ENCODE data around the gene DCP1B. TPM values are rescaled to one million over a fixed set of nuclear protein-coding genes. Genes with fewer than 3 reads are reported as not detected.

Gene DCP1B
- polyA plus RNA-seq, 2 of the 4 experiments (the other 2 are of a cell fraction), result 7.7 to 19.2 TPM

GRCh38 chr12:2013086-2013485, 8.8 kb upstream of the DCP1B start:
- TF ChIP-seq CBX2 (IDR thresholded peaks at IDR 0.05; ENCODE audit: borderline replicate concordance, low read depth) (no peak), SMC3 (IDR thresholded peaks at IDR 0.05) (no peak), NFE2L2 (conservative IDR thresholded peaks at IDR 0.05; ENCODE audit: low read length) (no peak), ATOH8 (CRISPR knock-in tag; IDR thresholded peaks at IDR 0.05; ENCODE audit: low read depth) (no peak)
- no peak for DNase-seq (ENCODE audit: low read depth in 1 of 2, low spot score in 1 of 2)
- Histone ChIP-seq H3K9me3 (no peaks in the 10 kb centered on the region), H3K27ac (no peak overlapping the region), H3K4me2 (no peak overlapping the region), H3K4me1 (no peaks in the 10 kb centered on the region), H3K4me3 (no peak overlapping the region)
- POLR2A ChIA-PET, result no interaction called here
- no peak for FAIRE-seq
- 73% methylated on average over 3 of the region's 3 CpGs for whole genome bisulfite sequencing (ENCODE audit: missing lambda C conversion rate)
- CTCF ChIA-PET, result interaction anchor here (1.2 to 1.5 kb wide), 2 partner anchors 34 to 222 kb away, joined by 3 read pairs; no protein-coding TSS in a partner anchor
- ATAC-seq, result no peak

- Histone ChIP-seq H3K9me3 (no peaks in the 10 kb centered on the region), H3K4me3 (no peak overlapping the region), H3K4me2 (no peak overlapping the region), H3K4me1 (no peaks in the 10 kb centered on the region), H3K27ac (no peak overlapping the region)
- no peak for ATAC-seq
- no peak for TF ChIP-seq KDM1A (IDR thresholded peaks at IDR 0.05; ENCODE audit: low read depth)
- TF ChIP-seq JUNB (IDR thresholded peaks at IDR 0.05), result no peak
- ChIA-PET CTCF (interaction anchor here (1.2 to 2.3 kb wide), 4 partner anchors 11 to 221 kb away, joined by 3 to 10 read pairs (median 3); no protein-coding TSS in a partner anchor), POLR2A (no interaction called here)
- WGBS (ENCODE audit: missing lambda C conversion rate), result 50% methylated on average over 7 of the region's 7 CpGs
- no peak for FAIRE-seq
- no peak for DNase-seq (ENCODE audit: low read depth in 1 of 2, low spot score in 1 of 2)
Measured at GRCh38 chr12:2011643-2012607, 7.7 kb upstream of the DCP1B start.

- DNase-seq (ENCODE audit: low read depth in 1 of 2, low spot score in 1 of 2) (no peak), FAIRE-seq (no peak), ATAC-seq (no peak)
- H3K27ac ChIP-seq, result no peak overlapping the region
- POLR2A ChIA-PET, result no interaction called here
- TF ChIP-seq POLR2AphosphoS2 (conservative IDR thresholded peaks at IDR 0.05; ENCODE audit: low read length) (no peak), FOSB (CRISPR knock-in tag; IDR thresholded peaks at IDR 0.05) (no peak), FOSL2 (IDR thresholded peaks at IDR 0.05) (no peak), FOSL2 (CRISPR knock-in tag; IDR thresholded peaks at IDR 0.05) (no peak), EP300 (IDR thresholded peaks at IDR 0.05) (no peak), CHD4 (IDR thresholded peaks at IDR 0.05; ENCODE audit: borderline replicate concordance) (no peak), NR3C1 (IDR thresholded peaks at IDR 0.05) (no peak), HDAC2 (IDR thresholded peaks at IDR 0.05) (no peak), SREBF2 (IDR thresholded peaks at IDR 0.05) (no peak), SMC3 (IDR thresholded peaks at IDR 0.05) (no peak), TP53 (CRISPR knock-in tag; IDR thresholded peaks at IDR 0.05) (no peak), HES2 (IDR thresholded peaks at IDR 0.05) (no peak), USF2 (IDR thresholded peaks at IDR 0.05) (no peak)
- H3K9me3 ChIP-seq, result no peaks in the 10 kb centered on the region
- H3K4me3 ChIP-seq, result no peak overlapping the region
- CTCF ChIA-PET, result no interaction called here
- H3K4me2 ChIP-seq, result no peak overlapping the region
- 0 out of 3 replicates have a peak, but pooled peaks cover 3% of the 10 kb centered on the region for H3K4me1 ChIP-seq
- whole genome bisulfite sequencing (ENCODE audit: missing lambda C conversion rate), result 48% methylated on average over 1 of the region's 1 CpG
Measured at GRCh38 chr12:2009623-2010022, 5.4 kb upstream of the DCP1B start.

- no peak for DNase-seq (ENCODE audit: low read depth in 1 of 2, low spot score in 1 of 2)
- no peak for TF ChIP-seq RNF2 (IDR thresholded peaks at IDR 0.05; ENCODE audit: borderline replicate concordance, low read depth)
- TF ChIP-seq ZFP36 (IDR thresholded peaks at IDR 0.05; ENCODE audit: borderline replicate concordance, partially characterized antibody), result no peak
- Histone ChIP-seq H3K9me3 (no peaks in the 10 kb centered on the region), H3K27ac (no peak overlapping the region), H3K4me1 (0 out of 3 replicates have a peak, but pooled peaks cover 3% of the 10 kb centered on the region), H3K4me2 (no peak overlapping the region), H3K4me3 (no peak overlapping the region)
- CTCF ChIA-PET, result interaction anchor here (1.0 kb wide), 1 partner anchor 574 kb away, joined by 3 read pairs; no protein-coding TSS in a partner anchor
- 48% methylated on average over 5 of the region's 5 CpGs for WGBS (ENCODE audit: missing lambda C conversion rate)
- no peak for FAIRE-seq
- POLR2A ChIA-PET, result no interaction called here
- ATAC-seq, result no peak
Measured at GRCh38 chr12:2008677-2009076, 4.4 kb upstream of the DCP1B start.
